ACC112 (cell line): Measurements from ENCODE around the gene S100PBP.

Experiments
- H2AFZ ChIP-seq: fragments of 200-600 bp; sonication (generic); one replicate; pipeline ENCODE4 v1.6.0; 2017; ENCODE audit warnings: antibody characterized with exemption, low read length; ENCODE audit not compliant: unreplicated experiment
- H3K27ac ChIP-seq: fragments of 200-600 bp; sonication (generic); 2 replicates; pipeline ENCODE4 v1.5.1; 2014; ENCODE audit warnings: low read depth, mild to moderate bottlenecking, antibody characterized with exemption, low read length, moderate library complexity
- H3K27me3 ChIP-seq: fragments of 200-600 bp; sonication (generic); 2 replicates; pipeline ENCODE4 v1.6.1; 2014; ENCODE audit warnings: mild to moderate bottlenecking, antibody characterized with exemption, low read length, moderate library complexity, mixed read lengths; ENCODE audit not compliant: insufficient read depth
- H3K36me3 ChIP-seq: fragments of 200-600 bp; sonication (generic); 2 replicates; pipeline ENCODE4 v1.6.1; 2016; ENCODE audit warnings: mild to moderate bottlenecking, antibody characterized with exemption, low read length, moderate library complexity, mixed read lengths; ENCODE audit not compliant: insufficient read depth
- H3K4me1 ChIP-seq: fragments of 200-600 bp; sonication (generic); one replicate; pipeline ENCODE4 v1.6.1; 2016; ENCODE audit warnings: low read length, mixed read lengths; ENCODE audit not compliant: insufficient read depth, unreplicated experiment, control insufficient read depth
- H3K4me3 ChIP-seq: fragments of 200-600 bp; sonication (generic); 2 replicates; pipeline ENCODE4 v1.5.1; 2014; ENCODE audit warnings: mild to moderate bottlenecking, low read depth, low read length
- H3K79me2 ChIP-seq: fragments of 200-600 bp; sonication (generic); one replicate; pipeline ENCODE4 v1.6.0; 2016; ENCODE audit warnings: low read length; ENCODE audit not compliant: control insufficient read depth, unreplicated experiment, insufficient read depth

Gene S100PBP

GRCh38 chr1:32808580-32808979 is 8.9 kb upstream of the S100PBP start:
- H3K36me3 ChIP-seq = peaks cover 31% of the 10 kb centered on the region
- no peak overlapping the region for H3K4me3 ChIP-seq
- H3K4me1 ChIP-seq = peaks cover under 1% of the 10 kb centered on the region
- H3K79me2 ChIP-seq = peaks cover 37% of the 10 kb centered on the region
- H2AFZ ChIP-seq = no peak overlapping the region
- no peak overlapping the region for H3K27ac ChIP-seq
- no peaks in the 10 kb centered on the region for H3K27me3 ChIP-seq

GRCh38 chr1:32810358-32810757 is 7.1 kb upstream of the S100PBP start:
- Histone ChIP-seq H3K4me3 (no peak overlapping the region), H3K79me2 (peaks cover 55% of the 10 kb centered on the region), H3K4me1 (peaks cover 16% of the 10 kb centered on the region), H2AFZ (no peak overlapping the region), H3K27ac (no peak overlapping the region), H3K27me3 (no peaks in the 10 kb centered on the region), H3K36me3 (peaks cover 32% of the 10 kb centered on the region)

GRCh38 chr1:32811265-32811664 is 6.2 kb upstream of the S100PBP start:
- peaks cover 19% of the 10 kb centered on the region for H3K4me1 ChIP-seq
- peaks cover 63% of the 10 kb centered on the region for H3K79me2 ChIP-seq
- no peak overlapping the region for H3K4me3 ChIP-seq
- H3K27me3 ChIP-seq = no peaks in the 10 kb centered on the region
- peaks cover 26% of the 10 kb centered on the region for H3K36me3 ChIP-seq
- no peak overlapping the region for H3K27ac ChIP-seq
- H2AFZ ChIP-seq = no peak overlapping the region

- Histone ChIP-seq H3K79me2 (peaks cover 70% of the 10 kb centered on the region), H3K4me1 (peaks cover 19% of the 10 kb centered on the region), H3K27me3 (no peaks in the 10 kb centered on the region), H2AFZ (no peak overlapping the region), H3K27ac (no peak overlapping the region), H3K4me3 (no peak overlapping the region), H3K36me3 (peaks cover 24% of the 10 kb centered on the region)
Observed at GRCh38 chr1:32811917-32812316, 5.5 kb upstream of the S100PBP start.

- Histone ChIP-seq H3K4me1 (peaks cover 26% of the 10 kb centered on the region), H3K79me2 (peaks cover 81% of the 10 kb centered on the region), H3K4me3 (peak overlapping the region; percentile 91), H3K36me3 (peaks cover 18% of the 10 kb centered on the region), H3K27ac (no peak overlapping the region), H3K27me3 (no peaks in the 10 kb centered on the region), H2AFZ (no peak overlapping the region)
Observed at GRCh38 chr1:32813941-32814739, 3.3 kb upstream of the S100PBP start.

- Histone ChIP-seq H3K79me2 (peaks cover 85% of the 10 kb centered on the region), H3K27me3 (no peaks in the 10 kb centered on the region), H3K27ac (peak overlapping the region; percentile 79), H3K4me1 (peaks cover 26% of the 10 kb centered on the region), H3K4me3 (peak overlapping the region; percentile 91), H3K36me3 (0 out of 2 replicates have a peak, but pooled peaks cover 4% of the 10 kb centered on the region), H2AFZ (peak overlapping the region; percentile 8)
Observed at GRCh38 chr1:32816676-32817158, 736 bp upstream of the S100PBP start.

- peak overlapping the region; percentile 90 for H2AFZ ChIP-seq
- H3K4me1 ChIP-seq = peaks cover 26% of the 10 kb centered on the region
- H3K27me3 ChIP-seq = no peaks in the 10 kb centered on the region
- peak overlapping the region; percentile 75 for H3K27ac ChIP-seq
- peaks cover 9% of the 10 kb centered on the region; the same call in 1 of the 2 replicates for H3K36me3 ChIP-seq
- H3K79me2 ChIP-seq = peaks cover 79% of the 10 kb centered on the region
- peak overlapping the region; percentile 91 for H3K4me3 ChIP-seq
Observed at GRCh38 chr1:32817815-32818786, 648 bp downstream of the S100PBP start.

- H3K36me3 ChIP-seq = peaks cover 6% of the 10 kb centered on the region; the same call in 1 of the 2 replicates
- H3K27me3 ChIP-seq = no peaks in the 10 kb centered on the region
- peaks cover 72% of the 10 kb centered on the region for H3K79me2 ChIP-seq
- H3K27ac ChIP-seq = peak overlapping the region; percentile 75
- H3K4me1 ChIP-seq = peaks cover 22% of the 10 kb centered on the region
- H3K4me3 ChIP-seq = peak overlapping the region; percentile 91
- H2AFZ ChIP-seq = peak overlapping the region; percentile 90
Observed at GRCh38 chr1:32818804-32819541, 1.5 kb downstream of the S100PBP start.

GRCh38 chr1:32825181-32825580 is 7.7 kb downstream of the S100PBP start:
- Histone ChIP-seq H3K36me3 (peaks cover 44% of the 10 kb centered on the region), H3K4me3 (no peak overlapping the region), H3K4me1 (no peaks in the 10 kb centered on the region), H3K27ac (no peak overlapping the region), H3K79me2 (peaks cover 28% of the 10 kb centered on the region), H3K27me3 (no peaks in the 10 kb centered on the region), H2AFZ (no peak overlapping the region)

GRCh38 chr1:32828341-32828740 is 10.9 kb downstream of the S100PBP start:
- peaks cover 57% of the 10 kb centered on the region for H3K36me3 ChIP-seq
- H3K4me3 ChIP-seq = no peak overlapping the region
- no peak overlapping the region for H2AFZ ChIP-seq
- H3K27me3 ChIP-seq = no peaks in the 10 kb centered on the region
- peaks cover 6% of the 10 kb centered on the region for H3K79me2 ChIP-seq
- H3K4me1 ChIP-seq = no peaks in the 10 kb centered on the region
- no peak overlapping the region for H3K27ac ChIP-seq
